Mesothelial cell of epicardium (in vitro differentiated cells): ENCODE results near the gene RABL6. TPM values are rescaled to one million over a fixed set of nuclear protein-coding genes. Genes with fewer than 3 reads are reported as not detected.
A peak's percentile ranks its signal among the peaks of the same experiment; 100 is the strongest.
"Not testable (repeated sequence)": the region's sequence is repeated elsewhere in the genome, so short reads cannot be mapped to it uniquely, and the experiment has no call there.

Source experiments
- DNase-seq, 2 experiments: peaks; one replicate each; pipeline ENCODE4 v3.0.0; 2021; ENCODE audit warnings: low spot score in 2 of 2; ENCODE audit not compliant: unreplicated experiment in 2 of 2
- H3K27ac Mint-ChIP-seq: 2 replicates; pipeline ENCODE4 v1.8.0; 2021; ENCODE audit warnings: mixed read lengths
- H3K27me3 Mint-ChIP-seq: 2 replicates; pipeline ENCODE4 v1.8.0; 2021; ENCODE audit warnings: low read depth, mixed read lengths
- H3K36me3 Mint-ChIP-seq: 2 replicates; pipeline ENCODE4 v1.8.0; 2021; ENCODE audit warnings: mixed read lengths
- H3K4me1 Mint-ChIP-seq: 2 replicates; pipeline ENCODE4 v1.8.0; 2021; ENCODE audit warnings: mixed read lengths
- H3K4me3 Mint-ChIP-seq: 2 replicates; pipeline ENCODE4 v1.8.0; 2021; ENCODE audit warnings: mild to moderate bottlenecking, moderate library complexity, mixed read lengths
- H3K9me3 Mint-ChIP-seq: 2 replicates; pipeline ENCODE4 v1.8.0; 2021; ENCODE audit warnings: mixed read lengths
- CTCF ChIP-seq: fragments of 200-600 bp; sonication (generic); IDR thresholded peaks from one replicate; pipeline ENCODE4 v1.5.0; 2021; ENCODE audit warnings: antibody characterized with exemption; ENCODE audit not compliant: unreplicated experiment
- total RNA-seq: library from RNA; stranded (reverse); gene quantifications from 3 replicates; pipeline ENCODE4 v1.2.1, GENCODE V29; 2021

The RABL6 gene
- total RNA-seq, 1 donor from 2014 or later, result 124 TPM

- Mint-ChIP-seq H3K9me3 (no peaks in the 10 kb centered on the region), H3K36me3 (peaks cover 3% of the 10 kb centered on the region), H3K4me1 (peaks cover 45% of the 10 kb centered on the region), H3K27me3 (no peaks in the 10 kb centered on the region), H3K4me3 (peak overlapping the region; percentile 64), H3K27ac (no peak overlapping the region)
- no peak for DNase-seq
- no peak for TF ChIP-seq CTCF
Measured at GRCh38 chr9:136798708-136799078, 9.1 kb upstream of the RABL6 start.

GRCh38 chr9:136799079-136799853, 8.5 kb upstream of the RABL6 start:
- H3K27ac Mint-ChIP-seq, result no peak overlapping the region
- H3K4me3 Mint-ChIP-seq, result peak overlapping the region; percentile 64
- peaks cover 43% of the 10 kb centered on the region for H3K4me1 Mint-ChIP-seq
- no peak for DNase-seq
- no peak for TF ChIP-seq CTCF
- H3K9me3 Mint-ChIP-seq, result no peaks in the 10 kb centered on the region
- H3K36me3 Mint-ChIP-seq, result peaks cover 7% of the 10 kb centered on the region
- H3K27me3 Mint-ChIP-seq, result no peaks in the 10 kb centered on the region

GRCh38 chr9:136799854-136800657, 7.7 kb upstream of the RABL6 start:
- H3K36me3 Mint-ChIP-seq, result peaks cover 7% of the 10 kb centered on the region
- H3K27ac Mint-ChIP-seq, result peak overlapping the region; percentile 96
- DNase-seq, result peak; percentile 84 to 95
- H3K4me3 Mint-ChIP-seq, result peak overlapping the region; percentile 87
- peaks cover 36% of the 10 kb centered on the region for H3K4me1 Mint-ChIP-seq
- no peaks in the 10 kb centered on the region for H3K9me3 Mint-ChIP-seq
- H3K27me3 Mint-ChIP-seq, result no peaks in the 10 kb centered on the region
- no peak for TF ChIP-seq CTCF

- H3K4me1 Mint-ChIP-seq, result peaks cover 26% of the 10 kb centered on the region
- no peak overlapping the region for H3K27ac Mint-ChIP-seq
- TF ChIP-seq CTCF, result no peak
- H3K27me3 Mint-ChIP-seq, result no peaks in the 10 kb centered on the region
- H3K4me3 Mint-ChIP-seq, result no peak overlapping the region
- no peak for DNase-seq
- H3K36me3 Mint-ChIP-seq, result peaks cover 11% of the 10 kb centered on the region
- H3K9me3 Mint-ChIP-seq, result no peaks in the 10 kb centered on the region
Measured at GRCh38 chr9:136802321-136802720, 5.4 kb upstream of the RABL6 start.

- DNase-seq, H3K9me3 Mint-ChIP-seq, H3K27ac Mint-ChIP-seq, H3K27me3 Mint-ChIP-seq, H3K4me3 Mint-ChIP-seq: not testable (repeated sequence)
- peaks cover 22% of the 10 kb centered on the region for H3K4me1 Mint-ChIP-seq
- peaks cover 11% of the 10 kb centered on the region for H3K36me3 Mint-ChIP-seq
Measured at GRCh38 chr9:136803009-136803550, 4.7 kb upstream of the RABL6 start.
